NB4 (cell line): Measurements from ENCODE around the gene OSBP.

Experiments
- POLR2A ChIP-seq: IDR thresholded peaks from 2 replicates; pipeline ENCODE4 v1.6.1; 2011; ENCODE audit warnings: mild to moderate bottlenecking; ENCODE audit not compliant: insufficient read length; ENCODE audit errors: extremely low read depth
- TF ChIP-seq, protein P1 (sequence below): IDR thresholded peaks from one replicate; pipeline ENCODE4 v1.5.1; 2012; ENCODE audit warnings: low read depth, low read length
- TF ChIP-seq, protein P2 (sequence below): IDR thresholded peaks from 2 replicates; pipeline ENCODE4 v1.6.1; 2011; ENCODE audit warnings: low read depth, low read length

DNA sequence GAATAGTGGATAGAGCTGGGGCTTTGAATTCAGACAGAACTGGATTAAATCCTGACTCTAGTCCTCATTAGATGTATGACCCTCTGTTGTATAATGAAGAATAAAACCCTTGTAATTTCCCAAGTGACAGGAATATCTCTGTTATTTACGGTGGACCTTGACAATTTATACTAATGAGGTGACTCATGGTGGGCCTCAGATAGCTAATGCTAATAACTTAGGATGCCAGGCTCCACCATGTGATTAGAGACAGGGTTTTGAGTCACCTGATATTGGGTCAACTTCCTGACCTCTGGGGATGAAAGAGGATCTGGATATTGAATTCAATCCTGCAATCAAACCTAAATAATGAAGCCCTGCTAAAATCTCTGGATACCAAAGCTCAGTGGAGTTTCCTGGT, 33.6 kb downstream of the OSBP start:
- TF ChIP-seq, protein P1, sequence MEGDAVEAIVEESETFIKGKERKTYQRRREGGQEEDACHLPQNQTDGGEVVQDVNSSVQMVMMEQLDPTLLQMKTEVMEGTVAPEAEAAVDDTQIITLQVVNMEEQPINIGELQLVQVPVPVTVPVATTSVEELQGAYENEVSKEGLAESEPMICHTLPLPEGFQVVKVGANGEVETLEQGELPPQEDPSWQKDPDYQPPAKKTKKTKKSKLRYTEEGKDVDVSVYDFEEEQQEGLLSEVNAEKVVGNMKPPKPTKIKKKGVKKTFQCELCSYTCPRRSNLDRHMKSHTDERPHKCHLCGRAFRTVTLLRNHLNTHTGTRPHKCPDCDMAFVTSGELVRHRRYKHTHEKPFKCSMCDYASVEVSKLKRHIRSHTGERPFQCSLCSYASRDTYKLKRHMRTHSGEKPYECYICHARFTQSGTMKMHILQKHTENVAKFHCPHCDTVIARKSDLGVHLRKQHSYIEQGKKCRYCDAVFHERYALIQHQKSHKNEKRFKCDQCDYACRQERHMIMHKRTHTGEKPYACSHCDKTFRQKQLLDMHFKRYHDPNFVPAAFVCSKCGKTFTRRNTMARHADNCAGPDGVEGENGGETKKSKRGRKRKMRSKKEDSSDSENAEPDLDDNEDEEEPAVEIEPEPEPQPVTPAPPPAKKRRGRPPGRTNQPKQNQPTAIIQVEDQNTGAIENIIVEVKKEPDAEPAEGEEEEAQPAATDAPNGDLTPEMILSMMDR: no peak
- TF ChIP-seq POLR2A: no peak
- TF ChIP-seq, protein P2, sequence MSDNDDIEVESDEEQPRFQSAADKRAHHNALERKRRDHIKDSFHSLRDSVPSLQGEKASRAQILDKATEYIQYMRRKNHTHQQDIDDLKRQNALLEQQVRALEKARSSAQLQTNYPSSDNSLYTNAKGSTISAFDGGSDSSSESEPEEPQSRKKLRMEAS: no peak
